ENCODE results near the gene SBSN. TPM values are rescaled to one million over a fixed set of nuclear protein-coding genes. Genes with fewer than 3 reads are reported as not detected.

Gene SBSN
- total RNA-seq, 4 donors from 2014 or later, result 1,839 to 3,070 (median 2,379) TPM

- TF ChIP-seq POLR2A (IDR thresholded peaks at IDR 0.05), result no peak
- TF ChIP-seq, protein P1, sequence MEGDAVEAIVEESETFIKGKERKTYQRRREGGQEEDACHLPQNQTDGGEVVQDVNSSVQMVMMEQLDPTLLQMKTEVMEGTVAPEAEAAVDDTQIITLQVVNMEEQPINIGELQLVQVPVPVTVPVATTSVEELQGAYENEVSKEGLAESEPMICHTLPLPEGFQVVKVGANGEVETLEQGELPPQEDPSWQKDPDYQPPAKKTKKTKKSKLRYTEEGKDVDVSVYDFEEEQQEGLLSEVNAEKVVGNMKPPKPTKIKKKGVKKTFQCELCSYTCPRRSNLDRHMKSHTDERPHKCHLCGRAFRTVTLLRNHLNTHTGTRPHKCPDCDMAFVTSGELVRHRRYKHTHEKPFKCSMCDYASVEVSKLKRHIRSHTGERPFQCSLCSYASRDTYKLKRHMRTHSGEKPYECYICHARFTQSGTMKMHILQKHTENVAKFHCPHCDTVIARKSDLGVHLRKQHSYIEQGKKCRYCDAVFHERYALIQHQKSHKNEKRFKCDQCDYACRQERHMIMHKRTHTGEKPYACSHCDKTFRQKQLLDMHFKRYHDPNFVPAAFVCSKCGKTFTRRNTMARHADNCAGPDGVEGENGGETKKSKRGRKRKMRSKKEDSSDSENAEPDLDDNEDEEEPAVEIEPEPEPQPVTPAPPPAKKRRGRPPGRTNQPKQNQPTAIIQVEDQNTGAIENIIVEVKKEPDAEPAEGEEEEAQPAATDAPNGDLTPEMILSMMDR (IDR thresholded peaks at IDR 0.05), result no peak
- intact Hi-C loops (cut with DNase I; ENCODE audit: low total_unique reads), result no loop called here
- H3K4me3 ChIP-seq (ENCODE audit: low read depth, poor library complexity, severe bottlenecking), result no peak overlapping the region
- 79% methylated on average over 4 of the region's 4 CpGs for WGBS, 2 donors
- no peak for DNase-seq (ENCODE audit: low spot score in 2 of 2)
These were observed 25.4 kb downstream of the SBSN start for GRCh38 chr19:35502751-35503150.

DNA sequence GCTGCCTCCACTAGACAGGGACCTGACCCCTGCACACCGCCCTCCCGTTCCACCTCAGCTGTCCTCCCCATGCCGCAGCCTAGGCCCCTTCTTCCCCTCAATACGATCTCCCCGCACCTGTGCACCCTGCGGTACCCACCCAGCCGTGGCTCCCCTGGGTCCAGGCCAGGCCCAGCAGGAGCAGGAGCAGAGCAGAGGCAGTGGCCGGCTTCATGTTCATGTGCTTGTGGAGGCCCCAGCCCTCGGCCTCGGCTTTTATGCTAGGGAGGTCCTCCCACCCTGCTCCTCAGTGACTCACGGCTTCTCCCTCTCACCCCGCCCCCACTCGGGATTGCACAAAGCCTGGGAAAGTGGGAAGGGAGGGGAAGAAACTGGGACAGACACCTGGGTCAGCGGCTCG is 26.4 kb downstream of the SBSN start:
- intact Hi-C loops (cut with DNase I; ENCODE audit: low total_unique reads), result no loop called here
- 46 to 49% methylated on average over 15 of the region's 15 CpGs for WGBS, 2 donors
- TF ChIP-seq, protein P1 (IDR thresholded peaks at IDR 0.05), result no peak
- H3K4me3 ChIP-seq (ENCODE audit: low read depth, poor library complexity, severe bottlenecking), result no peak overlapping the region
- no peak for DNase-seq (ENCODE audit: low spot score in 2 of 2)

DNA sequence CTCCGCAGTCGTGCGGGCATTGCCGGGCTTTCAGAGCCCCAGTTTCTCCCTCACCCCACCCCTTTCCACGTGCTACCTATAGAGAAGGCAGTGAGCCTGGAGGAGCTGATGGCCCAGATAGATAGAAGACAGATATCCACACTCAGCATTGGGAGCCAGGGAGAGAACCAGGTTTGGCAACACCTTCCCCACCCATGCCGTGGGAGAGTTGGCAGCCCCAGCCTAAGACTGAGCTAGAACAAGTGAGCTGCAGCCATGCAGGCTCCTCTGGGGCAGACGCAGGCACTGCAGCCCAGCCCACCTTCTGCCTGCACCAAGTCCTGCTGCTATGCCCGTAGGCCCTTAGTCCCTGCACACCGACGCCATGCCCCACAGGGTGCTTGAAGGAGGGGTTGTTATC is 27.5 kb downstream of the SBSN start:
- intact Hi-C loops (cut with DNase I; ENCODE audit: low total_unique reads), result no loop called here
- TF ChIP-seq POLR2A (IDR thresholded peaks at IDR 0.05), result no peak
- TF ChIP-seq, protein P1 (IDR thresholded peaks at IDR 0.05), result no peak
- no peak for DNase-seq (ENCODE audit: low spot score in 2 of 2)
- WGBS, 2 donors, result 57 to 58% methylated on average over 9 to 10 of the region's 10 CpGs
- H3K4me3 ChIP-seq (ENCODE audit: low read depth, poor library complexity, severe bottlenecking), result peak overlapping the region; percentile 1

- 50 to 63% methylated on average over 9 of the region's 9 CpGs for WGBS, 2 donors
- intact Hi-C loops (cut with DNase I; ENCODE audit: low total_unique reads), result loop anchor here (10.0 kb wide), 1 partner anchor 144 kb away; the partner anchor contains the start of gene FFAR3
- no peak for TF ChIP-seq POLR2A (IDR thresholded peaks at IDR 0.05)
- TF ChIP-seq, protein P1 (IDR thresholded peaks at IDR 0.05), result no peak
- no peak for DNase-seq (ENCODE audit: low spot score in 2 of 2)
- no peak overlapping the region for H3K4me3 ChIP-seq (ENCODE audit: low read depth, poor library complexity, severe bottlenecking)
These were observed 29.1 kb downstream of the SBSN start for GRCh38 chr19:35498984-35499527.

- DNase-seq (ENCODE audit: low spot score in 2 of 2), result no peak
- TF ChIP-seq POLR2A (IDR thresholded peaks at IDR 0.05), result no peak
- TF ChIP-seq, protein P1 (IDR thresholded peaks at IDR 0.05), result no peak
- intact Hi-C loops (cut with DNase I; ENCODE audit: low total_unique reads), result loop anchor here (10.0 kb wide), 1 partner anchor 143 kb away; the partner anchor contains the start of gene FFAR3
- H3K4me3 ChIP-seq (ENCODE audit: low read depth, poor library complexity, severe bottlenecking), result no peak overlapping the region
- 86% methylated on average over 3 of the region's 3 CpGs for WGBS, 2 donors
These were observed 29.9 kb downstream of the SBSN start for GRCh38 chr19:35498220-35498619.

- no peak overlapping the region for H3K4me3 ChIP-seq (ENCODE audit: low read depth, poor library complexity, severe bottlenecking)
- WGBS, 2 donors, result 65 to 68% methylated on average over 14 of the region's 14 CpGs
- intact Hi-C loops (cut with DNase I; ENCODE audit: low total_unique reads), result loop anchor here (10.0 kb wide), 1 partner anchor 143 kb away; the partner anchor contains the start of gene FFAR3
- DNase-seq (ENCODE audit: low spot score in 2 of 2), result no peak
- TF ChIP-seq POLR2A (IDR thresholded peaks at IDR 0.05), result no peak
These were observed 30.7 kb downstream of the SBSN start for GRCh38 chr19:35497406-35497805.

Measured in lower leg skin (tissue), 4 donors.